Endometrial microvascular endothelial cells (primary cell): ENCODE measurements around the gene TMEM185A. TPM values are rescaled to one million over a fixed set of nuclear protein-coding genes. Genes with fewer than 3 reads are reported as not detected.
"Not testable (repeated sequence)": the region's sequence is repeated elsewhere in the genome, so short reads cannot be mapped to it uniquely, and the experiment has no call there.

Experiments used
- in situ Hi-C: cut with HindIII; loops from 2 replicates; pipeline ENCODE4 v1.10.0; 2017; ENCODE audit warnings: low sequenced_read_pairs, low pct_unique_long_range_greater_than_20kb; ENCODE audit errors: inconsistent ontology term
- total RNA-seq: library from RNA; depleted of rRNA; stranded (reverse); fragments of >200 nt; gene quantifications from one replicate; pipeline ENCODE4 v1.2.3, GENCODE V29; 2015; ENCODE audit errors: inconsistent ontology term

TMEM185A gene
- total RNA-seq, 1 donor from 2014 or later, result 11.8 TPM

DNA sequence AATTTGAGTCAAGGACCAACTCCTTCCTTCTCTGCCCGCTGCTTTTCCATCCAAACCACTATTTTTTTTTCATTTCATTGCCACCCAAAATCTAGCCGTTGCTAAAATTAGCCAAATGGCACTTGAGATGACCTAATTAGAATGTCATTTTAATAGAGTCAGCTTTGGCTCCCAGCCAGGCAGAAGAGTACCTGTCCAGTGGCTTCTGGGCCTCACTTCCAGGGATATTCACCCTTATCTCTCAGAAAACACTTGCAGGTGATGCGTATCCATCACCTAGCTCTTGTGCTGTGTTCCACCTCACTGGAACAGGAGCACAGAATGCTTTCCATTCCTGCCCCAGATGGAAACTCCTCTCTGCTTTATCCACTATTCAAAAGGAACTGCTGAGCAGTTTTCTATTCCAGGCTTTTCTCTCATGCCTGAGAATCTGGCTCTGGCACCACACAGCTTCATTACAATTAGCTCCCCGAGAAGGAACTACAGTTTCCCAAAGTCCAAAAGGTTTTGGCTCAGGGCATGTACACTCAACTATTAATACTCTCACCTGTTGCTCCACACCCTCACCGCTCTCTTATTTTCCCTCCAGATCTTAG is 62.8 kb downstream of the TMEM185A start:
- in situ Hi-C loops, result no loop called here

DNA sequence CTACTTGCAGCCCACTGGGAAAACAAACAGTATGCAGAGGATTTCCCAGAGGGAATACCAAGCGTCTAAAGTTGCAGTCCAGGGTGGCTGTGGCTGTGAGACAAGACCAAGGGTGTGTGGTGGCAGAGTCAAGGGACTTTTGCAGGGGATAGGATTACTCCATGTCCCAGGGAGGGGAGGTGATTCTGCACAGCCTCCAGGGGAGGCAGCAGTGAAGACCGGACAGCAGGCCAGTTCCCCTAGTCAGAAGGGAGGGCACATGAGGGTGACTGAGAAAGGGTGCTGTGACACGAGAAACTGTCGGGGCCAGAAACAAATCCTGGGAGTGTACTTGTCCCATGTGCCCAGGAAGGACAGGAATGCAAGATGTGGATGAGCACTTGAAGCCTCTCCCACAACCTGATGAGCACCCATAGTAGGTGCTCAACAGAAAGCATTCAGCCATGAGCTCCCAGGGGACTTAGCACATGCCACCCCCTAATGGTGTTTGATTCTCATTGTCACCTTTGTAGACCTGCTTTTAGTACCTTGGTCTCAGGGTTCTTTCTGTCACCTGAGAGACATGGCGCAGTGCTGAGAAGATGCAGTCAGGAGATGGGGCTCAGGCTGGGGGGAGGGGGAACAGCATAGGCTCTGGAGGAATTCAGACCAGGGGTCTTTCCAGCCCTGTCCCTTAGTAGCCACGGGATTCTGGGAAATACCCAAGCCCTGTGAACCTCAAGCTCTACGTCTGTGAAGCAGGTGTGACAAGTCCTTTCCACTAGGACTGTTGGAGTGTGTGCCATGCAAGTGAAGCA is 63.8 kb downstream of the TMEM185A start:
- in situ Hi-C loops, result no loop called here

DNA sequence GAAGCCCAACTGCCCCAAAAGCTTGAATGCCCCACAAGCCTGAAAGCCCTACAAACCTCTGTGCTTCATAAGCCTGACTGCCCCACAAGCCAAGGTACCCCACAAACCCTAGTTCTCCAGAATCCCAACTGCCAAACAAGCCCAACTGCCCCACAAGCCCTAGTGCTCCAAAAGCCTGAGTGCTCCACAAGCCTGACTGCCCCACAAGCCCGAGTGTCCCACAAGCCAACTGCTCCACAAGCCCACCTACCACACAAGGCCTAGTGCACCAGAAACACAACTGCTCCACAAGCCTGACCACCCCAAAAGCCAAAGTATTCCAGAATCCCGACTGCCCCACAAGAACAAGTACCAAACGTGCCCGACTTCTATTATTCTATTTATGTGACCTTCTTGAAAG is 68.2 kb downstream of the TMEM185A start:
- in situ Hi-C loops, result no loop called here

DNA sequence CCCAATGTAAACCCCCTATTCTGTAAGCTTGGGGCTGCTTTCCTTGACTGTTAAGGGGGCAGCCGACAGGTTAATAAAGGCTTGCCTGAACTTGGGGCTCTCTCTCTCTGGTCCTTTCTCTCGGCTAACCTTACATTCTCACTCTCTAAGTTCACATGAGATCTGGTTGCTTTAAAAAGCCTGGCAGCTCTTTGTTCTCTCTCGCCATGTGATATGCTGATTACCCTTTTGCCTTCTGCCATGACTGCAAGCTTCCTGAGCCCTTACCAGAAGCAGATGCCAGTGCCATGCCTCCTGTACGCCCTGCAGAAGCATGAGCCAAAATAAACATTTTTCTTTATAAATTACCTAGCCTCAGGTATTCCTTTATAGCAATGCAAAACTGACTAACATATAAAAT is 76.3 kb downstream of the TMEM185A start:
- in situ Hi-C loops, result not testable (repeated sequence)

DNA sequence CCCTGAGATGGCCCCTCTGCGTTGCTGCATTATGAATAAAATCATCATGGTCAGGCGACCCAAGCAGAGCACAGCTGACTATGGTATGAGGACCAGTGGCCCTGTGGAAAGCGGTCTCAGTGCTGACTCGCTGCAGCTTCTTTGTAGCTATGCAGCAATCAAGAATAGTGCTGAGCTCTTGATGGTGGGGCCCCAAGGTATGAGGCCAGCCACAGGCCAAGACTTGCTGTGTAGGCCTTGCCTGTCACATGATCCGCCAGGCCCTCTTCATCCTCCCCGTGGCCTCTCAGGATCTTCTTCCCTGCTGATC is 79.7 kb downstream of the TMEM185A start:
- in situ Hi-C loops, result not testable (repeated sequence)

DNA sequence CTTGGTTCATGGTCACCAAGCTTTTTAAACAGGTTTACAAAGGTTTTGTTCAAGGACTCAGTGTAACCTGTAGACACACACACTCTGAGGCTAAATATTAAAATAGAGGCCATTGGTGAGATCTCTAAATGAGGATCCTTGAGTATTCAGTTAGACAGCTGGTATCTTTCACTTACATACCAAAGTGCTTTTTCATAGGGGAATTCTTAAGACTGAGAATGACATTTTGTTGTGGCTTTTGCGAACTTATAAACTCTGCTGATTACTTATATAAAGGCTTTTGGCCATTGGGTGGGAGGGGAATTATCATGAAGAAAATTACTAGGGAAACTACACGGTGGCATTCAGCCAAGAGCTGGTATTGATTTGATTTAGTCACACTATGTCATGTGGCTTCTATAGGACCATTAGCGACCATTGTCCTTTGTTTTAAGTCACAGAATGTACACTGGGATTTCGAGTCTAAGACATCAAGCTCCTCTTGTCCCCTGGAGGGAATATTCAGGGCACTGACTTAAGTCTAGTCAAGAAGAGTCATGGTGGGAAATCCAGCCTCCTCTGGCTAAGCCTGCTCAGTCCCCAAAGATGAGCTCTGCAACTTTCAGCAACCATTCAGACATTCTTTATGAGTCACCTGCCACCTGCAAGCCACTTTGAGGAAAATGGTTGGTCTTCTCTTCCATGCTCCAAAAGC is 80.2 kb downstream of the TMEM185A start:
- in situ Hi-C loops, result not testable (repeated sequence)

DNA sequence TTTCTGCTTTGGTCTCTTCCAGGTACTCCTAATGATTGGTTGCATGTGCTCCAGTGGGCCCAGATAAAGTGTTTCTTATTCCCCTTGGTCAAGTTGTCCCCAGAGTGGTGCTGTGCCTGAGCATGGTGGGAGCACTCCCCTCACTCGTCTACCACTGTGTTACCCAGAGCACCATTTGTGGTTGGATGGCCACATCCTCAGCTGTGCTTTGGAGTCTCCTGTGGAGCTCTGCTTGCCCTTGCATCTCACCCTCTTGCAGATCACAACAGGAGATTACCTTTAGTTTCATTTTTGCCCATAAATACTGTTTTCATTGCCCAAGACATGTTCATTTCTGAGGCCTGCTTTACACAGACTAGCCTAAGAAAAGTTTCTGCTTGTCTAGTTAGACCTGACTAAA is 81.1 kb downstream of the TMEM185A start:
- in situ Hi-C loops, result not testable (repeated sequence)

DNA sequence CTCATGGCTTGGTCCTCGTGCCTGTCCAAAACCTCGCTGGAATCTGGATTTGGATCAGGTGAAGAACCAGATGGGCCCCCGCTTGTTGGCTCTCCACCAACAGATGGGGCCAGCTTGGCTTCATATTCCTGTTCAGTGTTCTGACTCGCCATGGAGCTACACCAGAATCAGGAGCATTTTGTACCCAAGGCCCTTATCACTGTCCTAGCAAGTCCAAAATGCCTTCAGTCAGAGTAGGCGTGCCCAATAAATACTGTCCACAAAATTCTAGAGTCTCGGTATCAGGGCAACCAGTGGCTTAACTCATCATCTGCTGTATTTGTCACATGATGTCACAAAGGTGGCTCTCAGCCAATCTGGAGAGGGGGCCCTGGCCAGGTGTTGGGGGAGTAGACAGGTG is 81.9 kb downstream of the TMEM185A start, which contains the start of gene HSFX3:
HSFX3 (minus strand) TSS at position 224 of the 400 bp plus-strand sequence; CDS start at position 152, 72 bp downstream.
- in situ Hi-C loops, result not testable (repeated sequence)

DNA sequence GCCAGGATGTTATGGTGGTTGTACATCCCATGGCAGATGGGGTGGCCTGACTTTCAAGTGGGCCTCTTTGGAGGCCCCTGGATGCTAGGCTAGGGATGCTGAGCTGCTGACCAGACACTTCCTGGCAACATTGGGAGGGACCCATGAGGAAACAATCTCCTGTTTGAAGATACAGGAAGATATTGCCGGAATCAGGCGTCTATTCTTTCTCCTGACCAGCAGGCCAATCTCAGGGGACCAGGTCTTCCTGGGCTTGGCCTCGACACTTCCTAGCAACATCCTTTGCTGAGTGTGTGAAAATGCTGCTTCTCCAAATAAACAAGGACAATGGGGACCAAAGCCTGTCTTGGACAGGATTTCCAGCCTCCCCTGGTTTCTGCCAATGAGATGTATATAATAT is 83.8 kb downstream of the TMEM185A start:
- in situ Hi-C loops, result not testable (repeated sequence)

DNA sequence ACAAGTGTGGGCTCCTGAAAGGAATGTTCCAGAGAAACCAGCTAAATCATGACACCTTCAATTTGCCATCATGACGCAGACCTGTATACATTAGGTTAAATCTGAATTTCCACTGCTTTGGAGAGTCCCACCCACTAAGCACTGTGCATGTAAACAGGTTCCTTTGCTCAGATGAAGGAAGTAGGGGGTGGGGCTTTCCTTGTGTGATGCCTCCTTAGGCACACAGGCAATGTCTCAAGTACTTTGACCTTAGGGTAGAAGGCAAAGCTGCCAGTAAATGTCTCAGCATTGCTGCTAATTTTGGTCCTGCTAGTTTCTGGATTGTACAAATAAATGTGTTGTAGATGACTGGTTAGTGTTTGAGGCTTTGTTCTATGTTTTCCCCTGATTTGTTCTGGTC is 84.6 kb downstream of the TMEM185A start:
- in situ Hi-C loops, result not testable (repeated sequence)

Other genes with a start within 250 kb of the TMEM185A start
- 33.8 TPM for gene IDS, start 126.5 kb downstream of the TMEM185A start, total RNA-seq
- gene EOLA1, start 90.8 kb downstream of the TMEM185A start, total RNA-seq, result 5.7 TPM
- not detected for gene HSFX3, start 81.9 kb downstream of the TMEM185A start, total RNA-seq
- gene MAGEA9B, start 44.3 kb downstream of the TMEM185A start, total RNA-seq, result not detected
- gene HSFX2, start 36.5 kb downstream of the TMEM185A start, total RNA-seq, result 1.9 TPM
- gene MAGEA11, start 80.3 kb upstream of the TMEM185A start, total RNA-seq, result not detected
- not detected for gene HSFX1, start 142.3 kb upstream of the TMEM185A start, total RNA-seq
- gene MAGEA9, start 150.1 kb upstream of the TMEM185A start, total RNA-seq, result not detected
- gene MAGEA8, start 249.4 kb upstream of the TMEM185A start, total RNA-seq, result not detected